OCI-LY7 (cell line): ENCODE data around the gene PPFIA3. TPM values are rescaled to one million over a fixed set of nuclear protein-coding genes. Genes with fewer than 3 reads are reported as not detected.
"Not testable (repeated sequence)": the region's sequence is repeated elsewhere in the genome, so short reads cannot be mapped to it uniquely, and the experiment has no call there.

ENCODE experiments used
- BruUV-seq: library from RNA; stranded (reverse); fragments of 400-500 nt; replicated peaks from 2 replicates; lab custom pipeline; 2021; lab: Mats Ljungman, UMichigan
- CTCF ChIA-PET: fragments of 300-600 bp; sonication (Branson Sonifier 250); formaldehyde crosslinking; loops from one replicate; lab custom pipeline; 2022; ENCODE audit warnings: antibody characterized with exemption; ENCODE audit not compliant: unreplicated experiment; lab: Charles Lee
- POLR2A ChIA-PET: fragments of 300-600 bp; sonication (Branson Sonifier 250); formaldehyde crosslinking; loops from one replicate; lab custom pipeline; 2022; ENCODE audit warnings: antibody characterized with exemption; lab: Charles Lee
- DNase-seq: peaks from one replicate; pipeline ENCODE4 v3.0.0-alpha.2; 2015; ENCODE audit warnings: low spot score
- H2AFZ ChIP-seq: fragments of 200-600 bp; sonication (generic), shearing (Covaris generic); 2 replicates; pipeline ENCODE4 v1.6.1; 2014; ENCODE audit warnings: mild to moderate bottlenecking, antibody characterized with exemption, low read length, moderate library complexity
- H3K27ac ChIP-seq: fragments of 200-600 bp; sonication (generic); 2 replicates; pipeline ENCODE4 v1.5.1; 2014; ENCODE audit warnings: mixed run types, low read depth, mild to moderate bottlenecking, moderate library complexity, low read length, inconsistent platforms; ENCODE audit not compliant: poor library complexity, severe bottlenecking
- H3K36me3 ChIP-seq: fragments of 200-600 bp; sonication (generic); 2 replicates; pipeline ENCODE4 v1.6.1; 2014; ENCODE audit warnings: mild to moderate bottlenecking, antibody characterized with exemption, low read length, moderate library complexity, mixed read lengths; ENCODE audit not compliant: insufficient read depth
- H3K4me1 ChIP-seq: fragments of 200-600 bp; sonication (generic); 2 replicates; pipeline ENCODE4 v1.5.1; 2014; ENCODE audit warnings: mild to moderate bottlenecking, low read length; ENCODE audit not compliant: insufficient read depth, poor library complexity, severe bottlenecking
- H3K4me2 ChIP-seq: fragments of 200-600 bp; sonication (generic); 2 replicates; pipeline ENCODE4 v1.6.1; 2014; ENCODE audit warnings: mild to moderate bottlenecking, low read length
- H3K4me3 ChIP-seq: fragments of 200-600 bp; sonication (generic); 2 replicates; pipeline ENCODE4 v1.5.1; 2014; ENCODE audit warnings: mild to moderate bottlenecking, low read depth, low read length; ENCODE audit not compliant: poor library complexity, severe bottlenecking
- H3K79me2 ChIP-seq: fragments of 200-600 bp; sonication (generic); 2 replicates; pipeline ENCODE4 v1.6.1; 2016; ENCODE audit warnings: low read depth, mild to moderate bottlenecking, low read length, moderate library complexity, mixed read lengths; ENCODE audit not compliant: insufficient read depth
- H3K9me2 ChIP-seq: fragments of 200-600 bp; sonication (generic); 2 replicates; pipeline ENCODE4 v1.6.1; 2016; ENCODE audit warnings: mild to moderate bottlenecking, low read length, mixed read lengths; ENCODE audit not compliant: insufficient read depth
- H3K9me3 ChIP-seq: fragments of 200-600 bp; sonication (generic); 2 replicates; pipeline ENCODE4 v1.6.1; 2014; ENCODE audit warnings: mild to moderate bottlenecking, mixed run types, low read length, mixed read lengths
- H4K20me1 ChIP-seq: fragments of 200-600 bp; sonication (generic); 2 replicates; pipeline ENCODE4 v1.6.1; 2014; ENCODE audit warnings: mild to moderate bottlenecking, antibody characterized with exemption, low read length, moderate library complexity, mixed read lengths; ENCODE audit not compliant: insufficient read depth
- CTCF ChIP-seq: fragments of 200-600 bp; sonication (generic); conservative IDR thresholded peaks from 2 replicates; pipeline ENCODE4 v1.5.1; 2014; ENCODE audit warnings: mild to moderate bottlenecking, antibody characterized with exemption, low read length, moderate library complexity, mixed read lengths
- EZH2phosphoT487 ChIP-seq: fragments of 200-600 bp; sonication (generic); IDR thresholded peaks from 2 replicates; pipeline ENCODE4 v1.6.1; 2018; ENCODE audit warnings: low read depth, borderline replicate concordance, mild to moderate bottlenecking, mixed run types, antibody characterized with exemption, low read length, moderate library complexity, mixed read lengths
- intact Hi-C: fragments of 100-400 bp; cut with micrococcal nuclease; formaldehyde crosslinking; loops from one replicate; pipeline ENCODE4 v1.10.0; 2022; ENCODE audit not compliant: unreplicated experiment
- total RNA-seq, 2 experiments: library from RNA; depleted of rRNA in 1 of 2; stranded (reverse); fragments of >200 nt in 1 of 2; shearing (Covaris generic) in 1 of 2; gene quantifications; 2 replicates each; pipeline ENCODE4 v1.2.3, GENCODE V29; 2014 to 2022

The PPFIA3 gene
- total RNA-seq, 2 experiments from 2014 or later: 17.8 to 21.2 TPM

GRCh38 chr19:49173198-49173597 is 53.9 kb downstream of the PPFIA3 start:
- no TSS peak for BruUV-seq
- Histone ChIP-seq H3K4me3 (no peak overlapping the region), H2AFZ (no peak overlapping the region), H3K79me2 (no peaks in the 10 kb centered on the region), H4K20me1 (no peaks in the 10 kb centered on the region), H3K36me3 (no peaks in the 10 kb centered on the region), H3K27ac (no peak overlapping the region), H3K4me2 (no peak overlapping the region), H3K4me1 (peaks cover 4% of the 10 kb centered on the region), H3K9me2 (no peaks in the 10 kb centered on the region), H3K9me3 (no peaks in the 10 kb centered on the region)
- CTCF ChIA-PET: no interaction called here
- intact Hi-C loops: no loop called here
- no peak for DNase-seq
- TF ChIP-seq EZH2phosphoT487 (no peak), CTCF (no peak)
- POLR2A ChIA-PET: no interaction called here

DNA sequence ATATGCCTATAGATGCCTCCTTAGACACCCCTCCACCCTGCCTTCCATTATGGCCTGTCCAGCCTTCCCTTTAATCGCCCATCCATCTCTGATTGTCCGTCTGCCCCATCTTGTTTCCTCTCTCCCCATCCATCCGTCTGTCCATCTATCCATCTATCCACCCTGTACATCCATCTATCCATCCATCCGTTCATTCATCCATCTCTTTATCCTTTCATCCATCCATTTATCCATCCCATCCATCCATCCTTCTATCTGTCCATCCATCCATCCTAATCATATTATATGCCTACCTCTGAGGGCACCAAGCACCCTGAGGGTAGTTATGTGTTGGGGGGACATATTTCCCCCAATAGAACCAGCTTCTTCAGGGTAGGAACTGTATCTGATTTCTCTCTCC is 61.3 kb downstream of the PPFIA3 start:
- H3K27ac ChIP-seq: no peak overlapping the region
- CTCF ChIA-PET: no interaction called here

GRCh38 chr19:49182010-49182847 is 62.9 kb downstream of the PPFIA3 start:
- H3K4me2 ChIP-seq, H3K36me3 ChIP-seq, H3K79me2 ChIP-seq, DNase-seq, H3K4me3 ChIP-seq, intact Hi-C loops, H3K9me3 ChIP-seq, H4K20me1 ChIP-seq, H3K27ac ChIP-seq, H2AFZ ChIP-seq, BruUV-seq, H3K9me2 ChIP-seq, H3K4me1 ChIP-seq, POLR2A ChIA-PET: not testable (repeated sequence)
- CTCF ChIA-PET: interaction anchor here (0.6 kb wide), 1 partner anchor 37 kb away, joined by 6 read pairs; no protein-coding TSS in a partner anchor

More for the DNA sequence above, 61.3 kb downstream of the PPFIA3 start:
- H3K4me2 ChIP-seq: no peak overlapping the region
- no peaks in the 10 kb centered on the region for H4K20me1 ChIP-seq
- no peak overlapping the region for H3K4me3 ChIP-seq
- POLR2A ChIA-PET: no interaction called here
- H3K9me2 ChIP-seq: no peaks in the 10 kb centered on the region
- no peaks in the 10 kb centered on the region for H3K79me2 ChIP-seq
- no peak for TF ChIP-seq CTCF
- TF ChIP-seq EZH2phosphoT487: no peak
- no TSS peak for BruUV-seq
- no peak for DNase-seq
- no peak overlapping the region for H2AFZ ChIP-seq
- peaks cover 4% of the 10 kb centered on the region for H3K4me1 ChIP-seq
- H3K36me3 ChIP-seq: no peaks in the 10 kb centered on the region
- intact Hi-C loops: no loop called here
- H3K9me3 ChIP-seq: peaks cover 5% of the 10 kb centered on the region; the same call in 1 of the 2 replicates
